H7 (cell line): ENCODE results near the gene STARD13. TPM values are rescaled to one million over a fixed set of nuclear protein-coding genes. Genes with fewer than 3 reads are reported as not detected.

Experiments
- DNase-seq: peaks from one replicate; pipeline ENCODE4 v3.0.0; 2012
- H3K27me3 ChIP-seq: 2 replicates; pipeline ENCODE4 v1.6.0; 2011; ENCODE audit warnings: mild to moderate bottlenecking, low read length; ENCODE audit not compliant: control insufficient read depth, insufficient read depth
- H3K36me3 ChIP-seq: replicated peaks from 2 replicates; pipeline ENCODE4 v1.5.1; 2011; ENCODE audit warnings: low read length; ENCODE audit not compliant: control insufficient read depth, insufficient read depth
- H3K4me3 ChIP-seq: 2 replicates; pipeline ENCODE4 v1.5.1; 2011; ENCODE audit warnings: low read depth, mild to moderate bottlenecking, control low read depth, low read length, moderate library complexity; ENCODE audit not compliant: insufficient read depth
- total RNA-seq: library from RNA; depleted of rRNA; stranded (reverse); fragments of >200 nt; shearing (Covaris generic); gene quantifications from 2 replicates; pipeline ENCODE4 v1.2.3, GENCODE V29; 2014

Gene STARD13
- total RNA-seq, 1 experiment from 2014 or later, result 0.73 TPM

- DNase-seq, result no peak
- H3K27me3 ChIP-seq, result no peaks in the 10 kb centered on the region
Observed at GRCh38 chr13:33150126-33150525, 135.4 kb downstream of the STARD13 start.

GRCh38 chr13:33147832-33148231 is 137.7 kb downstream of the STARD13 start:
- no peak for DNase-seq
- Histone ChIP-seq H3K36me3 (no peaks in the 10 kb centered on the region), H3K4me3 (no peak overlapping the region), H3K27me3 (no peaks in the 10 kb centered on the region)

More at GRCh38 chr13:33150126-33150525, 135.4 kb downstream of the STARD13 start:
- Histone ChIP-seq H3K36me3 (no peaks in the 10 kb centered on the region), H3K4me3 (no peak overlapping the region)

- no peak for DNase-seq
- H3K27me3 ChIP-seq, result no peaks in the 10 kb centered on the region
- no peak overlapping the region for H3K4me3 ChIP-seq
- H3K36me3 ChIP-seq, result no peaks in the 10 kb centered on the region
Observed at GRCh38 chr13:33146843-33147611, 138.5 kb downstream of the STARD13 start.

- no peaks in the 10 kb centered on the region for H3K27me3 ChIP-seq
- no peak for DNase-seq
- H3K4me3 ChIP-seq, result no peak overlapping the region
- H3K36me3 ChIP-seq, result no peaks in the 10 kb centered on the region; the same call in 1 of the 2 replicates
Observed at GRCh38 chr13:33145667-33146066, 139.9 kb downstream of the STARD13 start.

- H3K36me3 ChIP-seq, result no peaks in the 10 kb centered on the region; the same call in 1 of the 2 replicates
- H3K4me3 ChIP-seq, result no peak overlapping the region
- no peak for DNase-seq
- H3K27me3 ChIP-seq, result no peaks in the 10 kb centered on the region
Observed at GRCh38 chr13:33144358-33144784, 141.2 kb downstream of the STARD13 start.

- no peaks in the 10 kb centered on the region; the same call in 1 of the 2 replicates for H3K36me3 ChIP-seq
- H3K27me3 ChIP-seq, result no peaks in the 10 kb centered on the region
- DNase-seq, result no peak
- no peak overlapping the region for H3K4me3 ChIP-seq
Observed at GRCh38 chr13:33139780-33140535, 145.6 kb downstream of the STARD13 start.

- Histone ChIP-seq H3K27me3 (no peaks in the 10 kb centered on the region), H3K4me3 (no peak overlapping the region), H3K36me3 (no peaks in the 10 kb centered on the region; the same call in 1 of the 2 replicates)
- no peak for DNase-seq
Observed at GRCh38 chr13:33139184-33139583, 146.4 kb downstream of the STARD13 start.

- Histone ChIP-seq H3K27me3 (no peaks in the 10 kb centered on the region), H3K36me3 (no peaks in the 10 kb centered on the region; the same call in 1 of the 2 replicates), H3K4me3 (no peak overlapping the region)
- DNase-seq, result no peak
Observed at GRCh38 chr13:33138441-33138840, 147.1 kb downstream of the STARD13 start.

- Histone ChIP-seq H3K4me3 (no peak overlapping the region), H3K36me3 (no peaks in the 10 kb centered on the region; the same call in 1 of the 2 replicates), H3K27me3 (no peaks in the 10 kb centered on the region)
- no peak for DNase-seq
Observed at GRCh38 chr13:33137721-33138120, 147.8 kb downstream of the STARD13 start.

GRCh38 chr13:33135097-33135496 is 150.5 kb downstream of the STARD13 start:
- H3K4me3 ChIP-seq, result no peak overlapping the region
- no peaks in the 10 kb centered on the region for H3K36me3 ChIP-seq
- DNase-seq, result no peak
- H3K27me3 ChIP-seq, result no peaks in the 10 kb centered on the region

GRCh38 chr13:33134213-33134612 is 151.3 kb downstream of the STARD13 start:
- DNase-seq, result no peak
- Histone ChIP-seq H3K4me3 (no peak overlapping the region), H3K27me3 (no peaks in the 10 kb centered on the region), H3K36me3 (no peaks in the 10 kb centered on the region; the same call in 1 of the 2 replicates)

- no peaks in the 10 kb centered on the region; the same call in 1 of the 2 replicates for H3K36me3 ChIP-seq
- H3K27me3 ChIP-seq, result no peaks in the 10 kb centered on the region
- H3K4me3 ChIP-seq, result no peak overlapping the region
- no peak for DNase-seq
Observed at GRCh38 chr13:33132644-33133440, 152.7 kb downstream of the STARD13 start.

- Histone ChIP-seq H3K36me3 (no peaks in the 10 kb centered on the region; the same call in 1 of the 2 replicates), H3K27me3 (no peaks in the 10 kb centered on the region), H3K4me3 (no peak overlapping the region)
- no peak for DNase-seq
Observed at GRCh38 chr13:33129886-33130285, 155.7 kb downstream of the STARD13 start.

- Histone ChIP-seq H3K36me3 (no peaks in the 10 kb centered on the region; the same call in 1 of the 2 replicates), H3K4me3 (no peak overlapping the region)
- DNase-seq, result no peak
Observed at GRCh38 chr13:33129094-33129832, 156.3 kb downstream of the STARD13 start.

More at GRCh38 chr13:33129094-33129832, 156.3 kb downstream of the STARD13 start:
- no peaks in the 10 kb centered on the region for H3K27me3 ChIP-seq
